Hepatocyte (in vitro differentiated cells): Measurements from ENCODE around the gene GLUD2. TPM values are rescaled to one million over a fixed set of nuclear protein-coding genes. Genes with fewer than 3 reads are reported as not detected.
A peak's percentile ranks its signal among the peaks of the same experiment; 100 is the strongest.
"Not testable (repeated sequence)": the region's sequence is repeated elsewhere in the genome, so short reads cannot be mapped to it uniquely, and the experiment has no call there.

Experiments used
- DNase-seq: peaks from one replicate; pipeline ENCODE4 v3.0.0-alpha.2; 2016; ENCODE audit warnings: low spot score
- H2AFZ ChIP-seq: fragments of 200-600 bp; sonication (generic); 2 replicates; pipeline ENCODE4 v1.6.0; 2016; ENCODE audit warnings: antibody characterized with exemption, mild to moderate bottlenecking
- H3K27ac ChIP-seq: fragments of 200-600 bp; sonication (generic); 2 replicates; pipeline ENCODE4 v1.5.1; 2016; ENCODE audit warnings: mild to moderate bottlenecking
- H3K27me3 ChIP-seq: fragments of 200-600 bp; sonication (generic); 2 replicates; pipeline ENCODE4 v1.6.1; 2016
- H3K36me3 ChIP-seq: fragments of 200-600 bp; sonication (generic); replicated peaks from 2 replicates; pipeline ENCODE4 v1.5.1; 2016; ENCODE audit warnings: low read depth; ENCODE audit not compliant: insufficient read depth
- H3K4me1 ChIP-seq: fragments of 200-600 bp; sonication (generic); 2 replicates; pipeline ENCODE4 v1.5.1; 2016; ENCODE audit warnings: mild to moderate bottlenecking, moderate library complexity; ENCODE audit not compliant: insufficient read depth
- H3K4me2 ChIP-seq: fragments of 200-600 bp; sonication (generic); 2 replicates; pipeline ENCODE4 v1.6.0; 2016
- H3K4me3 ChIP-seq: fragments of 200-600 bp; sonication (generic); 2 replicates; pipeline ENCODE4 v1.5.1; 2016; ENCODE audit warnings: mild to moderate bottlenecking
- H3K79me2 ChIP-seq: fragments of 200-600 bp; sonication (generic); 2 replicates; pipeline ENCODE4 v1.6.0; 2017; ENCODE audit warnings: mild to moderate bottlenecking
- H3K9me2 ChIP-seq: fragments of 200-600 bp; sonication (generic); replicated peaks from 2 replicates; pipeline ENCODE4 v1.6.0; 2017; ENCODE audit warnings: mild to moderate bottlenecking; ENCODE audit not compliant: insufficient read depth
- H3K9me3 ChIP-seq: fragments of 200-600 bp; sonication (generic); 2 replicates; pipeline ENCODE4 v1.5.1; 2016; ENCODE audit warnings: low read depth, mild to moderate bottlenecking
- H4K20me1 ChIP-seq: fragments of 200-600 bp; sonication (generic); 2 replicates; pipeline ENCODE4 v1.6.0; 2016; ENCODE audit warnings: mild to moderate bottlenecking; ENCODE audit not compliant: insufficient read depth, poor library complexity, severe bottlenecking
- CTCF ChIP-seq: fragments of 200-600 bp; sonication (generic); IDR thresholded peaks from 2 replicates; pipeline ENCODE4 v1.5.1; 2016; ENCODE audit warnings: antibody characterized with exemption, mild to moderate bottlenecking; ENCODE audit not compliant: poor library complexity
- EZH2 ChIP-seq: fragments of 200-600 bp; sonication (generic); IDR thresholded peaks from 2 replicates; pipeline ENCODE4 v1.6.1; 2016; ENCODE audit warnings: antibody characterized with exemption, mild to moderate bottlenecking, borderline replicate concordance
- EZH2phosphoT487 ChIP-seq: fragments of 200-600 bp; sonication (generic); IDR thresholded peaks from one replicate; pipeline ENCODE4 v1.6.1; 2018; ENCODE audit warnings: antibody characterized with exemption, mild to moderate bottlenecking, low read depth, moderate library complexity; ENCODE audit not compliant: unreplicated experiment, severe bottlenecking
- WGBS: methylation state at CpG from one replicate; pipeline ENCODE4 v1.1.6; 2016; ENCODE audit warnings: low lambda C conversion rate; ENCODE audit errors: missing lambda C conversion rate; 5-methylcytosine and 5-hydroxymethylcytosine counted together
- polyA plus RNA-seq: library from polyadenylated mRNA; unstranded; fragments of >200 nt; fragmentation: Nextera tagmentation; extraction: Ambion mirVana; gene quantifications from 2 replicates; pipeline ENCODE4 v1.2.1, GENCODE V29; 2016
- total RNA-seq: library from RNA; depleted of rRNA; stranded (reverse); fragments of >200 nt; gene quantifications from 2 replicates; pipeline ENCODE4 v1.2.3, GENCODE V29; 2014

GLUD2 gene
- total RNA-seq, result 12.6 and 15.2 TPM in 2 replicates
- polyA plus RNA-seq, result 3.0 and 4.4 TPM in 2 replicates

GRCh38 chrX:121047441-121048419, at the start of gene GLUD2:
Gene GLUD2, plus strand, starts transcription at chrX:121047610. Its CDS starts 75 bp downstream, at chrX:121047685.
- peak within 1 kb of the TSS; percentile 71 for H3K4me2 ChIP-seq
- WGBS, result 48% methylated on average over 79 of the region's 82 CpGs
- H3K9me2 ChIP-seq, H3K27ac ChIP-seq, H3K27me3 ChIP-seq, H3K36me3 ChIP-seq, H3K79me2 ChIP-seq, H3K4me1 ChIP-seq, H4K20me1 ChIP-seq, H3K9me3 ChIP-seq: not testable (repeated sequence)
- DNase-seq, result peak; percentile 63
- H3K4me3 ChIP-seq, result peak within 1 kb of the TSS; percentile 33
- H2AFZ ChIP-seq, result peak within 1 kb of the TSS; percentile 56

GRCh38 chrX:120999413-120999812, 48.0 kb upstream of the GLUD2 start:
- TF ChIP-seq EZH2, result no peak
- no peak for TF ChIP-seq EZH2phosphoT487
- no peak for TF ChIP-seq CTCF
- 83% methylated on average over 3 of the region's 3 CpGs for WGBS
- Histone ChIP-seq H3K4me3 (no peak overlapping the region), H3K9me3 (no peaks in the 10 kb centered on the region), H3K36me3 (no peaks in the 10 kb centered on the region), H3K79me2 (no peaks in the 10 kb centered on the region), H3K4me2 (no peak overlapping the region), H2AFZ (no peak overlapping the region), H3K4me1 (no peaks in the 10 kb centered on the region), H4K20me1 (no peaks in the 10 kb centered on the region), H3K27ac (no peak overlapping the region), H3K27me3 (no peaks in the 10 kb centered on the region), H3K9me2 (no peaks in the 10 kb centered on the region)
- DNase-seq, result no peak

- Histone ChIP-seq H3K36me3 (no peaks in the 10 kb centered on the region), H2AFZ (no peak overlapping the region), H3K27me3 (no peaks in the 10 kb centered on the region), H3K4me3 (no peak overlapping the region), H3K27ac (no peak overlapping the region), H3K9me2 (no peaks in the 10 kb centered on the region), H3K79me2 (no peaks in the 10 kb centered on the region), H3K4me2 (no peak overlapping the region), H4K20me1 (no peaks in the 10 kb centered on the region), H3K9me3 (no peaks in the 10 kb centered on the region), H3K4me1 (no peaks in the 10 kb centered on the region)
- DNase-seq, result peak; percentile 19
- WGBS, result 53% methylated on average over 4 of the region's 4 CpGs
- TF ChIP-seq EZH2 (no peak), CTCF (peak; percentile 31), EZH2phosphoT487 (no peak)
Measured at GRCh38 chrX:121000589-121000988, 46.8 kb upstream of the GLUD2 start.

GRCh38 chrX:121008920-121009319, 38.5 kb upstream of the GLUD2 start:
- Histone ChIP-seq H3K9me2 (no peaks in the 10 kb centered on the region), H2AFZ (no peak overlapping the region), H3K9me3 (no peaks in the 10 kb centered on the region), H3K4me3 (no peak overlapping the region), H3K27me3 (no peaks in the 10 kb centered on the region), H3K27ac (peak overlapping the region; percentile 65), H4K20me1 (no peaks in the 10 kb centered on the region), H3K36me3 (no peaks in the 10 kb centered on the region), H3K79me2 (no peaks in the 10 kb centered on the region), H3K4me1 (peaks cover 5% of the 10 kb centered on the region), H3K4me2 (no peak overlapping the region)
- DNase-seq, result no peak
- WGBS, result 70% methylated on average over 1 of the region's 1 CpG
- no peak for TF ChIP-seq EZH2phosphoT487
- TF ChIP-seq CTCF, result no peak
- no peak for TF ChIP-seq EZH2
